GM19372 (cell line): Measurements from ENCODE around the gene NPY4R.
"Not testable (repeated sequence)": the region's sequence is repeated elsewhere in the genome, so short reads cannot be mapped to it uniquely, and the experiment has no call there.

ENCODE experiments used
- ATAC-seq: cut with Tn5 transposase; IDR thresholded peaks from one replicate; pipeline ENCODE4 v1.9.1; 2021; ENCODE audit warnings: mild to moderate bottlenecking, low read depth, moderate library complexity; ENCODE audit not compliant: unreplicated experiment

The NPY4R gene

DNA sequence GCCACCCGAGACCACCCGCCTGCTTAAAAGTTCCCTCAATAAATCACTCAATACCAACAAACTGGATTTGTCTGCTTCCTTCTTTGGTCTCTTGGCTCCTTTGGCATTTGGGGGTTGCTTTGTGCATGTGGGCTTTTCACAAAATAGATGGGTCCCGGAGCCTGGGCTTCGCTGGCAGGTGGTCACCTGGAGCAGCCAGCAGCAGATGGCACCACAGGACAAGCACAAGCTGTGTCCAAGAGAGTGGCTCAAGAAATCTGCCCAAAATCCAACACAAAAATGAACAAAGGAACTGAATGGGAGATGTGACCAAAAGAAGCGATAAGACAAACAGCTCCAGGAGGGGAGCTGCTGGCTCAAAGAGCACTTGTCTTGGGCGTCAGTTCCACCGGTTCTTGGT lies 6.2 kb downstream of the NPY4R start:
- ATAC-seq: not testable (repeated sequence)

DNA sequence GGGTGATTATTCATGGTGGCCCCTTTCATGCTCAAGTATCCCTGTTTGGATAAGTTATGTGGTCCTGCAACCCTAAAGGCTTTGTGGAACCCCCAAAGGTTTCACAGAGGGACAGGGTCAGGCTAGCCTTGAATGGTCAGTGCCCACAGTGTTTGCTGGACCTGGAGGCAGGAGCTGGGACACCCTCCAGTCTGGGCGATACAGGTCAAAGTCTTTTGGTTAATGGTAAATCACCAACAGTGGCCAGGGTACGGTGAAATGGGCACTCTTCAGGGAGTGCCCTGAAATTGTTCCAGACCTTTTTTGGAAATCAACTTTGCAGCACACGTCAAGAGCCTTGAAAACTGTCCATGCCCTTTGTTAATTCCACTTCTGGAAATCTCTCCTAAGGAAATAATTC lies 8.7 kb downstream of the NPY4R start:
- not testable (repeated sequence) for ATAC-seq

DNA sequence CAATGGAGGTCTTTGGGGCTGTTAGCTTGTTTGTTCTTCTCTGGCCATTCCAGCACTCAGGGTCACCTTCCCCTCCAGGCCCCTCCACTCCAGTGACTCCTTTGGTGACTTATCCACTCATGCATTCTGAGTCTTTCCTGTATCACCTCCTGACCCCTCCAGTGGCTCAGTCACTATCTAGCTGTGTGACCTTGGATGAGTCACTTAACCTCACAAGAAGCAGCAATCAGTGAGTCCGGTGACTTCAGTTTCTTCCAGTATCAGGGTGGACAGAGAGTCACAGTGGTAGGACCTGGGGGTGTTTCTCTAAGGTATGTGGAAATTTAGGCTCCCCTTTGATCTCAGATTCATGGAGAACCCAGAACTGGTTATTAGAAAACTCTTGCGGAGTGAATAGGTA lies 9.8 kb downstream of the NPY4R start:
- not testable (repeated sequence) for ATAC-seq

DNA sequence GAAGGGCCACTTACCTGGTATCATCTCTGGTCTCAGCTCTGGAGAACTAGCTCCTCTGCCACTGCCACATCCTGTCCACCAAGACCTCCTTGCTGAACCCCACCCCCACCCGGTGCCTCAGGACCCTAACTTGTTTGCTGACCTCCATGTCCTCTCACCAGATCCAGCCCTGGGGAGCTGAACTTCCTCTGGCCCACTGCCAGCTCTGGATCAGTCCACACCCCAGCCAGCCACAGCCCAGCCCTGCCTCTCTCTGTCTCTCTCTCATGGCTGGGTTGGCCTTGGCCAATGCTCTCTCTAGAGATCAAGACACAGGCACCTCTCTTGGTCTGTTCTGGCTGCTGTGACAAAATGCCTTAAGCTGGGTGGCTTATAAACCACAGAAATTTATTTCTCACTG lies 14.4 kb downstream of the NPY4R start:
- not testable (repeated sequence) for ATAC-seq

DNA sequence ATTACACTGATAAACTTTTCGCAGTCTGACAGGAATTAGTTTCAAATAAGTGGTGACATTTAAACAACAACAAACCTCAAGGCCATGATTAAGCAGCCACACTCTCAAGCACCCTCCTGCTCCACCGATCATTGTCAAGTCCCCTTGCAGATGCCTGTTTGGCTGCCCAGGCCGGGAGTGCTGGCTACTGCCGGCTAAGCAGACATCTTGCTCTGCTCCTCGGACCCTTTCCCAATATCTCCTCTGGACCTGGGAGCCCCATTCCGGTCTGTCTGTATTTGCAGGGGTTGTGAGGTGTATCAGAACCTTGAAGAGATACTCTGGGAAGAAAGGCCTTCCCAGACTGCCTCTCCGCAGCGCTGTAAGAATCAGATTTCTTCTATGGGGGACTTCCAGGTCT lies 14.9 kb downstream of the NPY4R start:
- ATAC-seq: not testable (repeated sequence)

DNA sequence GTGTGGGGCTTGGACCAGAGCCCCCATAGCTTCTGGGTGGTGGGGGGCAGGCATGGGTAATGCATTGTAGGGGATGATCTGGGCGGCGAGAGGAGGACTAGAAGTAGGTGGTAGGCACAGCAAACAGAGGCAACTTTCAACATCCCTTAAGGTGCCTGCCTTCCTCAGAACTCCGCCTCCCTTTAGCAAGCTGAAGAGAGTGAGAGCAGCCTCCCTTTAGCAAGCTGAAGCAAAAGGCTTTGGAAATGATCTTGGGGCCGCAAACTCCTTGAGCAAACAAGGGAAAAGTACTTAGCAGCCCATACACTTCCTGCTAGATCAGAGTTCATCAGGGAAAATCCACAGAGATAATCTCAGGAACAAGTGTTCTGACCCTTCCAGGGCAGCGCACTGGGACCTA lies 18.3 kb downstream of the NPY4R start:
- ATAC-seq: not testable (repeated sequence)

DNA sequence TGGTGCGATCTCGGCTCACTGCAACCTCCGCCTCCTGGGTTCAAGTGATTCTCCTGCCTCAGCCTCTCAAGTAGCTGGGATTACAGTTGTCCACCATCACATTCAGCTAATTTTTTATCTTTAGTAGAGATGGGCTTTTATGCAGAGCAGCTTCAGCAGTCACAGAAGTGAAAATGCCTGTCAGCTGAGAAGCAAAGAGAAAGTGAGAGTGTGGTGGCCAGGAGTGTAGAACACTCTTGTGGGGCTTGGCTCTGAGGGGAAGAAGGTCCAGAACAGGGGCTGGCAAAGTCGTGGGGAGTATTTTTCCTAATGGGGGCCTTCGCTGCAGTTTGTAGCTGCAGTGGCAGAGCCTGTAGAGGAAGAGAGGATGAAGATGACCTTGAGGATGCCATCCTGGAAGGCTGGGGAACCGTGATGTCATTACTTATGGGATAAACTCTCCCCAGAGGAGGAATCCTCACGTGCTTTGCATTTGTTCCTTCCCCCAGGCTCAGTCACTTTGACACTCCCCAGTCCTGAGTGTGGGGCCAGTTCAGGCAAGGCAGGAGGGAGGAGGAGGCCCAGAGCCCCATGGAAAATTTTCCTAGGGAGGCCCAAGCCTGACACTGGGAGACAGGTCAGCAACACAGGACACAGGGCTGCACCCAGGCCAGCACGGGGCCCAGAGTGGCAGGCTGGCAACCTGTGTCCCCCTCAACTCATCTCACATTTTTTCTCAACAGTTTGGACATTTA lies 20.2 kb downstream of the NPY4R start:
- peak; percentile 68 for ATAC-seq

DNA sequence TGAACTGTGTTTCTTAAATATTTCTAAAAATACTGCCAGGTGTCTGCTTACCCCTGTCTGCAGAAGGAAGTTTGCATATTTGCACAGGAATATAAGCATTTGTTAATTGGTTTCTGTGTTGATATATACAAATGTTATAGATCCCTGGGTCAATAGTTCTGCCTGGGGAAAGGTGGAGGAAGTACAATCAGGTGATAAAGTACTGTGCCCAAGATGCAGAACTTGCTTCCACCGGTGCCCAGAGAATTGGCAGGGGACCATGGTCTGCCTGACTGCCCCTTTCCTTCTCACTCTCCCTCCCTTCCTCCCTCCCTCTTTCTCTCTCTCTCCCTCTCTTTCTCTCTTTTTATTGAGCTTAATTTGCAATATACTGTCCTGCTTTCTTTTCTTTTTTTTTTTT lies 22.3 kb downstream of the NPY4R start:
- not testable (repeated sequence) for ATAC-seq

DNA sequence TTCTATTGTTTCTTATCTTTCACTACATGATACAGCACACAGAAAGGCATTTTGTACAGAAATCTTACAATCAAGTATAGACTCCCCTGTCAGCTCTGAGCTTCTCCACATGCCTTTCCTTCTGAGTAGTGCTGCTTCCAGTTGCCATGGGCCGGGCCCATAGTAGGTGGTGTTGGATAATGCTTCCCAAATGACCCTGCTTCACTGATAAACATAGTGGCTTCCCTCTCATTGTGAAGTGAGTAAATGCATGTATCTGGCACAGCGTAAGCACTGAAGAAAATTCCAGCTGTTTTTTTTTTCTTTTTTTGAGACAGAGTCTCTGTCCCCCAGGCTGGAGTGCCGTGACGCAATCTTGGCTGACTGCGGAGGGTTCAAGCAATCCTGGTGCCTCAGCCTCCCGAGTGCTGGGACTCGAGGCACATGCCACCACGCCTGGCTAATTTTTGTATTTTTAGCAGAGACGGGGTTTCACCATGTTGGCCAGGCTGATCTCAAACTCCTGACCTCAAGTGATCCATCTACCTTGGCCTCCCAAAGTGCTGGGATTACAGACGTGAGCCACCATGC lies 23.0 kb downstream of the NPY4R start:
- not testable (repeated sequence) for ATAC-seq

DNA sequence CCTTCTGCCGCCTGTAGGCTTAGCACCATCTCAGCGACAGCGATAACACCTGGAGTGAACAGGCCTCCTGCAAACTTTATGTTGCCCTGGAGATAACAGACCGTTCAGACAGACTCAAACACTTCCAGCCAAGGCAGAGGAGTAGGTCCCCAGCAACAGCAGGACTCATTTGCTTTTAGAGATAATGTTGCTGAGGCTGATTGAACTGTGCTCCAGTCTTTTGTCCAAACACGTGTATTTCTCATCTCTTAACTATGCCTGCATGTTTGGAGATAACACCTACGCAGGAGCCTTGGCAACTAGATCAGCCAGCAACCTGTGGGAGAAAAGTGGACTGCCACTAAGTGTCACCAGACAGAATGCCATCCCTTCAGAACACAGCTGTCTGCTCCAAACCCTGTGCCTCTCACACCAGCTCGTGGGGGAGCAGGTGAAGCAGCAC lies 23.9 kb downstream of the NPY4R start:
- ATAC-seq: not testable (repeated sequence)

DNA sequence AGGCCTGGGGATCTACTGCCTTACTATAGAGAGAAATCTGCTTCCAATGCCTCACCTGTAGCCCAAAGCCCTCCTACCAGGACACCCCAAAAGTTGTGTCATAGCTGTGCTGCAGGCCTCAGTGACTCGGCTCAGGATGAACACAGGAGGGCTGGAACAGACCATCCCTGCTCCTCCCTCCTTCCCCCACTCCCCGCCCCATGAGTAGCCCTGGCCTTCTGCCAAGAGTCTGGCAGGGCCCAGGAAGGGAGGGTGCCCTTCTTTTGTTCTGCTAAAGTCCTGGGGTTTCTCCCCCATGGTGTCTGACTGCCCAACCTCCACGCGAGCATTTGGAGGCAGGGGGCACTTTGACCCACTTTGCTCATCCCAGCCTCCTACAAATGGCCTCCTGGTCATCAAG lies 24.8 kb downstream of the NPY4R start:
- ATAC-seq: not testable (repeated sequence)

DNA sequence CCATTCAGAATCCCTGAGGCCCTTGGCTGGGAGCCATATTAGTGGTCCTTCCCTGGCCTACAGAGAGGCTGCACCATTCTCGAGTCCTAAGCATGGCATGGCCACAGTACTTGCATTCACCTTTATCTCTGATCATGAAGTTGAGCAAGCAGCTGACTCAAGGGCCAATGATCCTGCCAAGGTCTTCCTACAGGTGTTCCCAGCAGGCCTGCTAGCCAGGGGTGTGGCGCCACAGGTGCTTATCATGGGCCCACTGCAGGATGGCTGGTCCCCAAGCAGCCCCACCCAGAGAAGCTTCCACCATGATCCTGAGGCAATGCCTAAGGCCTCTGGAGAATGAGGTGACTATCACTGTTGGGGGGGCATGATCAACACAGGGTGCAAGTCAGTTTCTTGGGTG lies 42.2 kb downstream of the NPY4R start:
- ATAC-seq: not testable (repeated sequence)

DNA sequence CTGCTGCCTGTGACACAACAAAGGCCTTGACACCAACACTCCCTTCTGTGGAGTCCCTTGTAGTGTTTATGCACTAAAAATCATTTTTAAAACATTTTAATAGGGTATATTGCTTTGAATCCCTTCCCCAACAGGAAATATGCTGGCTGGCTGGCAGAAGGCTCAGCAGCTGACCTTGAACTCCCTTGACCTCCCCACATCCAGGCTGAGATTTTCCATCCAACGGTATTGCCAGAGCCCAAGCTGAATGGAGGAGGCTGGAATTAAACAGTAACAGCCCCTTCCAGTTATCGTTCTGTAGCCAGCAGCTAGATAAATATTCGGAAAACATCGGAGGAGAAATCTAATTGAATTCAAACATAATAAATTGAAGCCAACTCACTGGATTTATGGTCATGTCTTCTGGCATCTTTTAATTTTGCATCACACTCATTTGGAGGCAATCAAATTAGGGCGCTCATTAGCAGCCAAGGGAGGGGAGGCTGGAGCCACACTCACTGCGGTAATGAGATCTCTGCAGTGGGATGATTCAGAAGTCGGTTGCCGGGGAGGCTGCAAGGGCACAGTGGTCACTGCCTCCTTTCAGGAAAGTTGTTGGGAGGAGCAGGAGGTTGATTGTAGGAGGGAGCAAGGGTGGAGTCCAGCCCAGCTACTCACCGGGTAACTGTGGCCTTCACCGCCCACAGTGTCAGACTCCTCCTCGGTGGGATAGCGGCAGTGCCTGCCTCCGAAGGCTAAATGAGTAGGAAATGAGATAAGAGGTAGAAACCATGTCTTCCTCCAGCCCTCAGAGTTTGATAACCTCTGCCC lies 46.0 kb downstream of the NPY4R start:
- not testable (repeated sequence) for ATAC-seq

DNA sequence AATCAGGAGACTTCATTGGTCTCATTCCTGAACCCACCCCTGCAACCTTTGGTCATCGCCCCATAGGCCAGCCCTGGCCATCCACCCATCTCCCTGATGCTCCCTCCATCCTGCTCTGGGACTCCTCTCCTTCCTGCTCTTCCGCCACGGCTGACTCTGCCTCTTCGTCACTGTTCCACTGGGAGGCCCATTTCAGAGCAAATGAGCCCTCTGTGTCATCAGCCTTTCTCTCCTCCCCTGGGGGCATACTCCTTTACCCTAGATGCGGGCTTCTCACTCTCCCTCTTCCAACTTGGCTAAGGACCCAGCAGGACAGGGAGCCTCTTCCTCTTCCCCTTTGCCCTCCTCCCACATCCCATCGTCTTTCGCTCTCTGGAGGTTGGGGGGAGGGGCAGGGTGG lies 47.5 kb downstream of the NPY4R start:
- not testable (repeated sequence) for ATAC-seq

DNA sequence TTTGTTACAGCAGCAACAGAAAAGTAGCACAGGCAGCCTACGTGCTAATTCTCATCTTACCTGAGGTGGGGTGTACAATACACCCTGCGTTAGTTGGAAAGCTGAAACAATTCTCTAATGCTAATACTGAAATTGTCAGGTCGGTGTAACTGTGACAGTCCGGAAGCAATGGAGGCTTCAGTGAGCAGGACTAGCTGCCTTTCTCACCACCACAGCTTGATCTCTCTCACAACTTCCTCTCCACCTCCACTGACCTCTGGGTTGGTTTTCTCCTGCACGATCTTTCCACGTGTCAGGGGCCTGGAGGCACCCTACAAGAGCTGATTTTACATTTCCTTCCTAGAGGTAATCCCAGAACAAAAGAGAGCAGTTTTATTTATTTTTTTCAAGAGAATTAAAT lies 50.5 kb downstream of the NPY4R start:
- not testable (repeated sequence) for ATAC-seq

DNA sequence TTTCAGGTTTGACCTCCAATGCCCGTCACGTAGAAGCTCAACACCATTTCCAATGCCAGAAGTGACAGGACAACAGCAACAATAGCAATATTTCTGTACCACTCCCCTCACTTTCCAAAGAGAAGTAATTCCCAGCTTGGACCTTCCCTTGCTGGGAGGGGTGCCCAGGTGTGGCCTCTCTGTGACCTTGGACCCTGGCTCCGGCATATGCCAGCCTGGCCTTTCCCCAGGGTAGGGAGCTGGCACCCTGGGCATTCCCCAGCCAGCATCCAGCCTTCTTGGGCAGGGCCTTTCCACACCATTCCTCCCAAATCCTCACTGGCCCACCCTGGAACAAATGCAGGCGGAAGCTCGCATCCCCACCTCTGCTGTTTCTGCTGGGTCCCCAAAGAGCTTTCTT lies 53.1 kb downstream of the NPY4R start:
- ATAC-seq: not testable (repeated sequence)

DNA sequence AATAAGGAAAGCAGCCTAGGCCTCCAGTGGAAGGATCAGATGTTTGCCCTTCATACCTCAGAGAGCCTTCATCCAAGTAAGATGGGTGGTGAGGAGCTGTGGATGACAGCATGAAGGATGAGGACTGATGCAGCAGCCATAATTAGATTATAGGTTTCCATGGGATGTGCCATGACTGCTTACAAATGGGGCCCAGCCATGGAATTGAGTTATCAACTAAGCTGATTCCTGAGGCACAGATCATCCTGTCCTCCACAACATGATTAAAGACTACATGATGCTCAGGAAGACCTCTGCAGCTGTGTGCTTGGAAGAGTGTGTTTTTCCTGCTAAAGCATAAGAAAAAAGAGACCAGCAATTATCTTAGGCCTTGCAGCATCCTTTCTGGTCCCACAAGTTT lies 54.6 kb downstream of the NPY4R start:
- not testable (repeated sequence) for ATAC-seq
